Muscle of arm (tissue), 14 donors: ENCODE measurements around the gene HAPLN3. TPM values are rescaled to one million over a fixed set of nuclear protein-coding genes. Genes with fewer than 3 reads are reported as not detected.
"Not testable (repeated sequence)": the region's sequence is repeated elsewhere in the genome, so short reads cannot be mapped to it uniquely, and the experiment has no call there.

ENCODE experiments used
- DNase-seq: peaks from one replicate; pipeline ENCODE4 v3.0.0-alpha.2; 2013
- long read RNA-seq, 11 donors: transcript quantifications; one replicate each; lab custom pipeline, GENCODE V29; 2026
- polyA plus RNA-seq, 12 donors: library from polyadenylated mRNA; unstranded; fragments of 120-200 nt; gene quantifications; one replicate each; pipeline ENCODE4 v1.2.1, GENCODE V29; 2013; ENCODE audit not compliant: insufficient read length in 12 of 12

Gene HAPLN3, protein sequence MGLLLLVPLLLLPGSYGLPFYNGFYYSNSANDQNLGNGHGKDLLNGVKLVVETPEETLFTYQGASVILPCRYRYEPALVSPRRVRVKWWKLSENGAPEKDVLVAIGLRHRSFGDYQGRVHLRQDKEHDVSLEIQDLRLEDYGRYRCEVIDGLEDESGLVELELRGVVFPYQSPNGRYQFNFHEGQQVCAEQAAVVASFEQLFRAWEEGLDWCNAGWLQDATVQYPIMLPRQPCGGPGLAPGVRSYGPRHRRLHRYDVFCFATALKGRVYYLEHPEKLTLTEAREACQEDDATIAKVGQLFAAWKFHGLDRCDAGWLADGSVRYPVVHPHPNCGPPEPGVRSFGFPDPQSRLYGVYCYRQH
- polyA plus RNA-seq: 10 to 100 TPM in 1 of 12 donors, 1 to 10 TPM in 9, not detected in 2; 5.6 to 18.2 (median 8.7) TPM
- long read RNA-seq, donor 1: 0 reads
- long read RNA-seq, donor 2, partial matches to known transcripts: 0 of 2 reads
- long read RNA-seq, donor 2, other reads (novel, unspliced or antisense): 0 of 2 reads
- long read RNA-seq, donor 3: 0 reads
- long read RNA-seq, donor 4: 0 reads
- long read RNA-seq, donor 5: 0 reads
- long read RNA-seq, donor 6, partial matches to known transcripts: 0 of 2 reads
- long read RNA-seq, donor 6, other reads (novel, unspliced or antisense): 0 of 2 reads
- long read RNA-seq, donor 7, partial matches to known transcripts: 0 of 3 reads
- long read RNA-seq, donor 7, other reads (novel, unspliced or antisense): 0 of 3 reads
- long read RNA-seq, donor 8, partial matches to known transcripts: 0 of 2 reads
- long read RNA-seq, donor 8, other reads (novel, unspliced or antisense): 0 of 2 reads
- long read RNA-seq, donor 9, partial matches to known transcripts: 0 of 3 reads
- long read RNA-seq, donor 9, other reads (novel, unspliced or antisense): 0 of 3 reads
- long read RNA-seq, donor 10, partial matches to known transcripts: 0 of 2 reads
- long read RNA-seq, donor 10, other reads (novel, unspliced or antisense): 0 of 2 reads
- long read RNA-seq, donor 11, partial matches to known transcripts: 0 of 2 reads
- long read RNA-seq, donor 11, other reads (novel, unspliced or antisense): 0 of 2 reads

DNA sequence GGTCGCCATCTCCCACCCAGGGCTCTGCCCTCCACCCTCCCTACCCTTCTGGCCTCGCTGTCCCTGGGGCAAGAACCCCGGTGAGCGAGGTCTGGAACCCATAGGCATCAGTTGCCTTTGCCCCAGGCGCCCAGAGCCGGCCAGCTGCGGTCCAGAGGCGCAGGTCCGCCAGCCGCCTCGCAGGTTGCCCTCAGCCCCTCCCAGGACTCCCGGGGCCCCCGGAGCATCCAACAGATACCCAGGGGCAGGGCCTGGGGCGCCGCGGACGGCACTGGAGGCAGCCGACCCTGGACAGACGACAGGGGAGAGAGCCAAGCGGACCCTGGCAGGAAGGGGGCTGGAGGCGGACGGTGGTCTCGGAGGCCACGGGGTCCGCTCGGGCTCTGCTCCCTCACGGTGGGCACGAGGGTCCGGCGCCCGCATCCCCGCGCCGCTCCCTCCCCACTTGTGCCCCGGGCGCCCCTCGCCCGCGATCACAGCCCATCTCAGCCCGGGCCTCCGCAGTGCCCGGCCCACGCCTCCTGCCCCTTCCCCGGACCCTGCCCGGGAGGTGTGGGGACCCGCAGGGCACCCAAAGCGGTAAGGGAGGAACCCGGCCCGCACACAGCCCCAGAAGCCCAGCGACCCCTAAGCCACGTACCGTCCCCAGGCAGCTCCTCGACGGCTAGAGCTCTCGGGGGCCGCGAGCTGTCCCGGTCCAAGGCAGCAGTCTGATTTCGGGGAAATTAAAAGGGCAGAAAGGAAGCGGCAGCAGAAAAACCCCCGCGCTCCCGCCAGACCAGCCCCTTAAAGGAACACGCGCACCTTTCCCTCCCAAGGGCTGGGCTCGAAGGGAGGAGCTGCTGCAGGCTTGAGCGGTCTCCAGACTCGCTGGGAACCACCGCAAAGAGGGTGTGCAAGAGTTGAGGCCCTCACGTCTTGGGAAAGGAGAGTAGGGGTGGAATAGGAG, at the start of gene HAPLN3:
Gene HAPLN3, minus strand, starts transcription at position 726 of the 949 bp plus-strand sequence. CDS start 8,246 bp downstream, outside the sequence.
- DNase-seq: no peak

DNA sequence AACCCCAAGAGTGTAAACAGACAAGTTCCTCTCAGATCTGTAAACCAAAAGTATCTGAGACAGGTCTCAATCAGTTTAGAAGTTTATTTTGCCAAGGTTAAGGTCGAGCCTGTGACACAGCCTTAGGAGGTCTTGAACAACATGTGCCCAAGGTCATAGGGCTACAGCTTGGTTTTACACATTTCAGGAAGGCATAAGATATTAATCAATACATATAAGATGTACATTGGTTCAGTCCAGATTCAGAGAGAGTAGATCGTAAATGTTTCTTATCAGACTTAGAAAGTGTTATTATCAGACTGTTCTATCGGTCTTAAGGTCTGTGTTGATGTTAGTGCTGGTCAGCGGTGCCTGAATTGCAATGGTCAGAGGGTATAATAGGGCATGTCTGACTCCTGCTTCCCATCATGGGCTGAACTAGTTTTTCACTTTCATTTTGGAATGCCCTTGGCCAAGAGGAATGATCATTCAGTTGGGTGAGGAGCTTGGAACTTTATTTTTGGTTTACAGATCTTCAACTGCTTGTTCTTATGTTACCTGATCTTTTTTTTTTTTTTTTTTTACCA, 44.8 kb upstream of the HAPLN3 start:
- DNase-seq: no peak

GRCh38 chr15:88939486-88939806, 44.1 kb upstream of the HAPLN3 start:
- DNase-seq: no peak

GRCh38 chr15:88938802-88939485, 43.6 kb upstream of the HAPLN3 start:
- no peak for DNase-seq

DNA sequence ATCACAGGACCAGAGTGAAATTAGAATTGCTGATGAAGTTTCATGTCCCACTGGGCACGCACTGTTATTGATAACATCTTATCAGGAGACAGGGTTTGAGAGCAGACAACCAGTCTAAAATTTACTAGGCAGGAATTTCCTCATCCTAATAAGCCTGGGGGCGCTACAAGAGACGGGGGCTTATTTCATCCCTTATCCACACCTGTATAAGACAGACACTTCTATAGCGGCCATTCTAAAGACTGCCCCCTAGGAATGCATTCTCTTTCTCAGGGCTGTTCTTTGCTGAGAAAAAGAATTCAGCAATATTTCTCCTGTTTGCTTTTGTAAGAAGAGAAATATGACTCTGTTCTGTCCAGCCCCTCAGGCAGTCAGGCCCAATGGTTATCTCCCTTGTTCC, 39.1 kb upstream of the HAPLN3 start:
- DNase-seq: not testable (repeated sequence)

- DNase-seq: no peak
Measured at GRCh38 chr15:88932875-88933330, 37.6 kb upstream of the HAPLN3 start.

DNA sequence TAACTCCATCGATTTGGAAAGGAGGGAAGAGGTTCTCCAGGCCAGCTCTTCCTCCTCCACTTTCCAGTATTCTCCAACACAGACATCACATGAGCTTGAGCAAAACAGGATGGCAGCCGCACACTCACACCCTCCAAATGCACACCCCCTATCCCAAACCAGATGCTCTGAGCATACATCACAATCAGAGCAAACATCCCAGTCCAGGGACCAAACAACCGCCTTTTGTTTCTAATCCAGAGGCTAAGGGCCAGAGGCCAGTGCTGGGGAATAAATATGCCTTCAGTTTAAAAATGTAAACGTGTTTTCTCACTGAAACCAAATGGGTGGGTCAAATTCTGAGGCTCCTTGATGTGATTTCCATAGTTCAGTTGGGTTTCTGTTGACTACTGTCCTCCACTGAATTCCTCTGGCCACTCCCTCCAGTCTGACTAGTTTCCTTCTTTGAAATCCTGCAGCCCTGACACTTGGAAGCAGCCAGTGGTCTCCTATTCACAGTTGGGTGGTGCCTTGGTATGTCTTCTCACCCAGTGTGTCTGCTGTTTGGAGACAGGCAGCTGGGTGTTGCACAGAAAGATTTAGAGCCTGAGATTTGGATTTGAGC, 37.0 kb upstream of the HAPLN3 start:
- DNase-seq: no peak

- DNase-seq: no peak
Measured at GRCh38 chr15:88930579-88930978, 35.2 kb upstream of the HAPLN3 start.

DNA sequence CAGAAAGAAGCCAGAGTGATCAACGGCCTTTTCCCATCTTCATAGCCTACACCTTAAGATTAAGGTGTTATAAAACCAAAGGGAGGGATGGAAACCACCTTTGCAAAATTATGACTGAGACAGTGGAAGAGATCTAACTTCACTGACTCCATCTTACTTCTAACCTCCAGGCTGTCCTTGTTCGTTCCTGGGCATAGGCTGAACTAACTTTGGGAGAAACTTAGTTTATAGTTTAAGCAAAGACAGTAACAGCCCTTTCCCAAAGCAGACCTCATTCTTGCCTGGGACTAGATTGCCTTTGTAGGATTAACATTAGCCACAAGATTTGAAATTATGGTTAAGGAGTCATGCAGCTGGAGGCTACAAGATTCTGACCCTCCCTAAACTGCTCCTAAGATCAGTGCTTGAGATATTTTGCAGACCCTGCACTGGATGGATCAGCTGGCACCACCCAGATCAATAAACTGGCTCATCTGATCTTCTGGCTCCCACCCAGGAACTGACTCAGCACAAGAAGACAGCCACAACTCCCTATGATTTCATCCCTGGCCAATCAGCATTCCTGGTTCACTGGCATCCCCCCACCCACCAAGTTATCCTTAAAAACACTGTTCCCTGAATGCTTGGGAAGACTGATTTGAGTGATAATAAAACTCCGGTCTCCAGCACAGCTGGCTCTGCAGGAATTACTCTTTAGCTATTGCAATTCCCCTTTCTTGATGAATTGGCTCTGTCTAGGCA, 34.2 kb upstream of the HAPLN3 start:
- not testable (repeated sequence) for DNase-seq

DNA sequence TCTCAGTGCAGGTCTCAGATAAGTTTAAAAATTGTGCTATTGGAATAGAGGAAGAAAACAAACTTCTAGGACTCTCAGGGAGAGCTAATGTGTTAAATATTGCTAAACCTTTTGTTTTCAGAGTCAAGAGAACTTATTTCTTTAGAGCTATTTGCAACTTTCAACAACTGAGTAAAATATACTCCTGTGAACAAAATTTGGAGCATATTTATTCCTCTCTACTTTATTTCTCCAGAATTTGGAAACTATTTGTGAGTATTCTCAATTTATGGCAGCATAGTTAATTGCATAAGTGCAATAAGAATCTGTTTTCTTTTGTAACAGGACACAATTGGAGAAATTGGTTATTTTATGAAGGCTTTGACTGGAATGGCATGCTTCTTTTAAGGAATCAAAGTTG, 32.8 kb upstream of the HAPLN3 start:
- not testable (repeated sequence) for DNase-seq

DNA sequence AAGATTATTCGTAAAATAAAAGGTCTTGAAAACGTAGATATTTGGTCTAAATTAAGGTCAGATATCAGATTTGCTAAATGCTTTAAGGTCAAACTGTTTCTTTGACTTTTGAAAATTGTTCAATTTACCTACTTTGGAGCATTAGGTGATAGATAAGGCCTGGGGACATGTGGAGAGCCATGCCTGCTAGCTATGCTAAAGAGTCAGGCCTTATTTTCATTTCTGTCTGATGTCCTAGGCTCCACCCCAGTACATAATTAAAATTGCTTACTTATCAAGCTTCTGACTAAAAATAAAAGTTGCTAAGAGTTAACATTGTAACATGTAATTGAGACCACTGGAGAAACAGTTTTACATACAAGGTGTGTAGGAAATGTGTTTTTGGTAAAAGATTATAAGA, 30.3 kb upstream of the HAPLN3 start:
- not testable (repeated sequence) for DNase-seq

GRCh38 chr15:88920892-88921435, 25.6 kb upstream of the HAPLN3 start:
- not testable (repeated sequence) for DNase-seq

GRCh38 chr15:88920186-88920891, 25.0 kb upstream of the HAPLN3 start:
- DNase-seq: no peak

DNA sequence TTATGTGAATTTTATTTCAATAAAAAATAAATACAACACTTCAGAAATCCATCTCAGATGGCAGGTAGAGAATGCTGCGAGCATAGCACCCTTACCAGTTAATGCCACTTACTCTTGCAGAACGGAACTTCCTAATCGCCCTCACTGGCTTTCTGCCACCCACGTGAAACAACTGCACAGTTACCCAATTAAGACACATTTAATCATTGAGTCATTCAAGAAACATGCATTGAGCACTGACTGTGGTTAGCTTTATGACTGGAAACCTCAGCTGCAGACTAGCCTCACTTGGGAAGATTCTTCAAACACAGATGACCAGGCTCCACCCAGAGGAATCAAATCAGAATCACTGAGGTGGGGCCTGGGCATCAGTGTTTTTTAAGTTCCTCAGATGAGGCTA, 23.4 kb upstream of the HAPLN3 start:
- DNase-seq: no peak

GRCh38 chr15:88917760-88918159, 22.4 kb upstream of the HAPLN3 start:
- no peak for DNase-seq

GRCh38 chr15:88915354-88915753, 20.0 kb upstream of the HAPLN3 start:
- no peak for DNase-seq

DNA sequence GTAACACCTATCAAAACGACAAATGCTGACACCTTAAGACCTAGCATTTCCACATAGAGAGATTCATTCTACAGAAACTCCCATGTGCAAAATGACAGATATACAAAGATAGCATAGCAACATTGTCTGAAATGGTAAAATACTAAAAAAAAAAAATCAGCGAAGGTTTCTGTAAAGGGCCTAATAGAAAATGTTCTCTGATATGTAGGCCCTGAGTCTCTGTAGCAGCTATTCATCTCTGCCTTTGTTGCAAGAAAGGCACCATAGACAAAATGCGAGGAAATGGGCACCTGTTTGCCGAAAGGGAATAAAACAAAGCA, 18.5 kb upstream of the HAPLN3 start:
- DNase-seq: no peak
